Measurements from ENCODE around the gene SLC5A11.
"Not testable (repeated sequence)": the region's sequence is repeated elsewhere in the genome, so short reads cannot be mapped to it uniquely, and the experiment has no call there.

SLC5A11 gene, protein sequence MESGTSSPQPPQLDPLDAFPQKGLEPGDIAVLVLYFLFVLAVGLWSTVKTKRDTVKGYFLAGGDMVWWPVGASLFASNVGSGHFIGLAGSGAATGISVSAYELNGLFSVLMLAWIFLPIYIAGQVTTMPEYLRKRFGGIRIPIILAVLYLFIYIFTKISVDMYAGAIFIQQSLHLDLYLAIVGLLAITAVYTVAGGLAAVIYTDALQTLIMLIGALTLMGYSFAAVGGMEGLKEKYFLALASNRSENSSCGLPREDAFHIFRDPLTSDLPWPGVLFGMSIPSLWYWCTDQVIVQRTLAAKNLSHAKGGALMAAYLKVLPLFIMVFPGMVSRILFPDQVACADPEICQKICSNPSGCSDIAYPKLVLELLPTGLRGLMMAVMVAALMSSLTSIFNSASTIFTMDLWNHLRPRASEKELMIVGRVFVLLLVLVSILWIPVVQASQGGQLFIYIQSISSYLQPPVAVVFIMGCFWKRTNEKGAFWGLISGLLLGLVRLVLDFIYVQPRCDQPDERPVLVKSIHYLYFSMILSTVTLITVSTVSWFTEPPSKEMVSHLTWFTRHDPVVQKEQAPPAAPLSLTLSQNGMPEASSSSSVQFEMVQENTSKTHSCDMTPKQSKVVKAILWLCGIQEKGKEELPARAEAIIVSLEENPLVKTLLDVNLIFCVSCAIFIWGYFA

DNA sequence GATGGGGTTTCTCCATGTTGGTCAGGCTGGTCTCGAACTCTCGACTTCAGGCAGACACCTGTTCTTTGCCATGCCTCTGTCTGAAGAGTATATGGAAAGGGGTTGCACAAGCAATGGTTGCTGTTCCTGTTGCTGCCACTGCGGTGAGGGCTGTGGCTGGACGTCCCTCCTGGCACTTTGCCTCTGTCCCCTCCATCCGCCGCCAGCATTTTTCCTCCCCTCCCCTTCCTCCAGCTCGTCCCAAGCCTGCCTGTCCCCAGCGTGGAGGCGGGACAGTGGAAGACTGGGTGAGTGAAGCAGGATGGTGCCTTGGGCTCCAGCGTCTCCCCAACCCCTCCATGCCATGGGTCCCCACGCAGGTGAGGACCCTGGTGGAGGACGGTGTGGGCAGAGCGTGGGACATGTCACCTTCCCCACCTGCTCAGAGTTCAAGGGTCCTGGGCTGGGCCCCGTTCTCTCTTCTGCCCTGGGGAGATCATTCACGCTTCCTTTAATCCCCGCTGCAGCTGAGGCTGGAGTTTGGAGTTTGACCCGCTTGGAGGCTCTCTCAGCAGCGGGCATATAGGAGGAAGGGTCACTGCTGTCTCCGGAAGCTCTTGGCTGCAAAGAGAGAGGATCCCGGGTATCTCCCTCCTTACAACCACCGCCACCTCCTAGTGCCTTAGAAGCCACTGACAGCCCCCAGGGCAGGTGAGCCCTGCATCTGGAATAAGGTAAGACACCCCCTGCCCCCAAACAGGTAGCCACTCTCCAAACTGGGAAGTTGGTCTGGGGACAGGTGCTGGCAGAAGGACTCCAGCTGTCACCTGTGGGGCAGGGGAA lies at the start of gene SLC5A11:
Gene SLC5A11 (plus strand): TSS at position 238 of the 822 bp plus-strand sequence. CDS start 12,681 bp downstream, outside the sequence.
- no peak for DNase-seq

- DNase-seq, result no peak
These were observed 45.2 kb upstream of the SLC5A11 start for GRCh38 chr16:24800586-24800985.

DNA sequence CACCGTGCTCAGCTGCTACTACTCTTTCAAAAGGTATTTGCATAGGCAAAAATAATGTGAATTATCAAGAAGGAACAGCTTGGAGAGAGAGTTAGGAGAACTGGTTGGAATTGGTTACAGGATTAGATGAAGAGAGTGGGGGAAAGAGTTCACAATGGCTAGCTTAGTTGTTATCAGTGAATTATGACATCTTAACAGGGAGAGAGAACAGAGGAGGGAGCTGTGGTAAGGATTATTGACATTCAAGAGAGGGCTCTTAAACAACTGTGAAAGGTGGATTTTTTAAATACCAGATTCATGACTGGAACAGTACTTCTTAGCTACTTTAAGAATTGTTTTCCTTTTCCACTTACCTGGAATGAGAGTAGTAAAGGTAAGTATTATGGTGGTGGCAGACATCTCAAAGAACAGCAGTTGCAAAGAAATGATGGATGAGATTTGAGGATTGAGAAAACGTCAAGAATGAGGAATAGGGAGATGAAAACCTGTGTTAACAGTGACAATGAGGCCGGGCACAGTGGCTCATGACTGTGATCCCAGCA lies 43.9 kb upstream of the SLC5A11 start:
- DNase-seq, result no peak

GRCh38 chr16:24805484-24805883 lies 40.3 kb upstream of the SLC5A11 start:
- no peak for DNase-seq

DNA sequence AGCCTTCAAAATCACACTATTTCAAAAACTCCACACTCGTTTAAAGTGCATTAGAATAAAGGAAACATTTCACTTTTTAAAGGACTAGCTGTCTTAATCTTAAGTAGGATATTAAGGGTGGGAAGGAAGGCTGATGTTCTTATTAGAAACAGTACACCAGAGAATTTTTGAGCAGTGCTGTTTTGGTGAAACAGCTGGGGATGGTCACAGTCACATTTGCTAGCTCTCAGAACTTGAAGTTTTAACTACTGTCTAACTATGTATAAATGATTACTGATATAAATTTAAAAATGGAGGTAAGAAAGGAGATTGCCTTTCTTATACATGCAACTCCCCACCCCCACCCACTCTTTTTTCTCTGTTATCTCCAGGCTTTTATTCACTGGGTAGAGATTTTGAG lies 38.5 kb upstream of the SLC5A11 start:
- no peak for DNase-seq

DNA sequence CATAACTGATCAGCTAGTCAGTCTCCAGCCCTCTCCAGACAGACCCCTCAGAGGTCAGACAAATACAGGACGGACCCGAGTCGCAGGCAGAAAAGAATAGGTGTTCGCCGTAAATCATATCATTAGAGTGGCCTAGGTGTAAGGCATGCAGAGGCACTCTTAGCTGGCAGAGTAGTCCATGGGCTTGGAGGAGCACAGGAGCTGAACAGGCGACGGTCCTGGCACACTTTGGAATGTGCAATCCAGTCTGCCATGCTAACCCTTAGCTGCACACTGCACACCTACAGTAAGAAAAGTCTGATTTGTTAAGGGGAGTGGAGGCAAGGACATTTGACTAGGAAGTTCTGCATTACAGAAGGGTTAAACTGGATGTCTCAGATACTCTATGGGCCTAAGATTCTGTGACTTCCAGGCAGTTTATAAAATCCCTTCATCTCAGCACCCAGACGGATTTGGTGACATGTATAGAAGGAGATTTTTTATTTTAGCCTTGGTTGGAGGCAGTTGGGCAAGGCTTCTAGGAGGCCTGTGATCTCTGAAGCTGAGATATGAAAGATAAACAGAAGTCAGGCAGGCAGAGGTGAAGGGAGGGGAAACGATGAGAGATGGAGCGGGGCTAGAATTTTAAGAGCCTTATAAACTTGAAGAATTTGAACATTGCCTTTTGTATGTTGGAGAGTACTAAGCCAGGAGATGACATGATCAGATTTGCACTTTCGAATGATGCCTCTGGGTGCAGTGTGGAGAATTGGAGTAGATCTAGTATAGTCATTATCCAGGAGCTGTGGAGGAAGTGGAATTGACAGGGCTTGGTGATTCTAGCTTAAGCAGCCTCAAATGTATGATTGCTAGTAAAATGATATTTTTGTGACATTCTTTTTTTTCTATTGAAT lies 34.6 kb upstream of the SLC5A11 start:
- no peak for DNase-seq

DNA sequence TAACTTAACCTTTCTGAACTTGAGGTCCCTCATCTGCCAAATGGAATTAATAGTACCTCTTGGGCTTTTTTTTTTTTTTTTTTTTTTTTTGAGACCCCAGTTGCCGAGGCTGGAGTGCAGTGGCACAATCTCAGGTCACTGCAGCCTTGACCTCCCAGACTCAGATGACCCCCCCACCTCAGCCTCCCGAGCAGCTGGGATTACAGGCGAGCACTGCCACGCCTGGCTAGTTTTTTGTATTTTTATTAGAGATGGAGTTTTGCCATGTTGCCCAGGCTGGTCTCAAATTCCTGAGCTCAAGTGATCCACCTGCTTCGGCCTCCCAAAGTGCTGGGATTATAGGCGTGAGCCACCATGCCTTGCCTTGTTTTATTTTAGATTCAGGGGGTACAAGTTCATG lies 33.0 kb upstream of the SLC5A11 start:
- not testable (repeated sequence) for DNase-seq

DNA sequence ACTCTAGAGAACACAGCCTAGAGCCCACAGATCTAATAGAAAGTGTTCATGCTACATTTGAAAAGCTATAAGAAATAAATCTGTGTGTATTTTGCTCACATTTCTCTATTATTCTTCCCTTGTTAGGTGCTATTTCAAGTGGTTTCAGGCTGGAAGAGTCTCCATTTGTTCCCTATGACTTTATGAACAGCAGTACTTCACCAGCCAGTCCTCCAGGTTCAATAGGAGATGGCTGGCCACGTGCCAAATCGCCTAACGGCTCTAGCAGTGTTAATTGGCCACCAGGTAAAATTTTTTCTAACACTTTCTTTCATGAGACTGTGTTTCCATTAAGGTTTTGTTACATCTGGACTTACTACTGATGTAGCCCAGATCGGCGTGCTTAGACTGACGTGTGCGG lies 30.7 kb upstream of the SLC5A11 start:
- peak in 2 of 3 experiments; percentile 2 to 42 for DNase-seq

GRCh38 chr16:24816688-24817087 lies 29.1 kb upstream of the SLC5A11 start:
- no peak for DNase-seq

DNA sequence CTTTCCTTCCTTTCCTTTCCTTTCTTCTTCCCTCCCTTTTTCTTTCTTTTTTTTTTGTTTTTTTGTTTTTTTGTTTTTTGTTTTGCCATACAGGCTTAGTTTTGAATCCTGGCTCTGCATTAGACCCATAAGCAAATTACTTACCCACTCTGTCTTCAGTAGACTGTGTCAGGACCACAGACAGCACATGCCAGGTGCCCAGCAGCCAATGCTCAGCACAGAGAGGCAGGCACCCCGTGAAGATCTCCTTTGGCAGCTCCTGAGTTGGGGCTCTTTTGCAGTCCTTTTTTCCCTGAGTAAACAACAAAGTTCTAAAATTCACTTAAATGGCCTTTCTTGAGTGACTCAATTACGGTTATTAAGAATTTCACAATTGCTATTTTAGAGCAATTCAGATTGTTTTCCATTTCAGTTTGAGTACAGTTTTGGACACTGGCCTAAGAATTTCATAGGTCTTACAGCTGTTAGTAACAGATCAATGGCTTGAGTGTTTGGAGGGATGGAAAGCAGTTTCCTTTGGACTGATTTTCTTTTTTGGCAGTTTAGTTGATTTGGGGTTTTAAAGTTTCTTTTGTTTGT lies 26.2 kb upstream of the SLC5A11 start:
- DNase-seq, result no peak

DNA sequence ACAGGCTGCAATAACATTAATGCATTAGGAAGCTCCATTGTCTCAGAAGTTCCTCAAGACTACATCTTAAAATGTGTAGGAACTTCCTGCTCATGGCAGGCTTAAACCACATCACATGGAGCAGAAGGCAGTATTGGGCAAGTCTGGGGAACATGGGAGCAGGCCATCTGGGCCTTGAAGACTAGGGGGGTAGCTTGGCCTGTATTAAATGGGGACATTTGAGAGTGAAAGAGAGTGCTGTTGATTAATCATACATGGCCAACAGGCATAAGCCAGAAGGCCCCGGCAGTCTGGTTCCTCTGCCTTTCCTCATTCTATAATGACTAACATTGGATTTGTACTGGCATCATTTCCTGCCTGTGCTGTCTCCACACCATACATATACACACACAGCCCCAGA lies 25.2 kb upstream of the SLC5A11 start:
- no peak for DNase-seq

DNA sequence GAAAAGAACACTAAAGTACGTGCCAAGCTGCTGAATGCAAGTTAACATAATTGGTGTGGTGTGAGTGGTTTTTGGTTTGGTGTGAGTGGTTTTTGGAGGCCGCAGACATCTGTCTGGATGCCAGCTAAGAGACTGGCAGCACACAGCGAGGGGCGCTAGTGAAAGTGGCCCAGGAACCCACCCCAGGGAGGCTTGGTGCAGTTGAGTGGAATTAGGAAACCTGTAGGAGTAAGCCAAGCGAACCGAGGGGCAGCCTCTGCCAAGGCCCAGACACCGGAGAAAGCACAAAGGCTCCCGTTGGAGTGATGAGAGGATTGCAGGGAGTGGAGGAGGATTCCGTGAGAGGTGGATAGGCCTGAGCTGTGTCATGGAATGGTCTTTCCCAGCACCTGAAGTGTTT lies 24.6 kb upstream of the SLC5A11 start:
- no peak for DNase-seq

DNA sequence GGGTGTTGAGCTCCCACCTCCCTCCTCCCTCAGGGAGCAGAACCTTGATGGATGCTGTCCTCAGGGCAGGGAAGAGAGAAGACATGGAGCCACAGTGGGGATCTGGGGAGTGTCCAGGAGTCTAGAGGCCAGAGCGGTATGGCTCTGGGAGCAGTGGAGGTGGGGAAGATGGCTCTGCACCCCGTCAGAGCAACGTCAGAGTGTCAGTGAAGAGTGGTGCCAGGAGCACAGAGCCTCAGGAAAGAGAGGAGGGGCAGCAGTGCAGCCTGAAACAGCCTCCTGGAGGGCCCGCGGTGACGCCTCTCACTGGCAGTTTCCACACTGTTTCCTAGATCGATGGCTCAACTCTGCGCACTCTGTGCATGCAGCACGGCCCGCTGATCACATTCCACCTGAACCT lies 23.2 kb upstream of the SLC5A11 start:
- no peak for DNase-seq

DNA sequence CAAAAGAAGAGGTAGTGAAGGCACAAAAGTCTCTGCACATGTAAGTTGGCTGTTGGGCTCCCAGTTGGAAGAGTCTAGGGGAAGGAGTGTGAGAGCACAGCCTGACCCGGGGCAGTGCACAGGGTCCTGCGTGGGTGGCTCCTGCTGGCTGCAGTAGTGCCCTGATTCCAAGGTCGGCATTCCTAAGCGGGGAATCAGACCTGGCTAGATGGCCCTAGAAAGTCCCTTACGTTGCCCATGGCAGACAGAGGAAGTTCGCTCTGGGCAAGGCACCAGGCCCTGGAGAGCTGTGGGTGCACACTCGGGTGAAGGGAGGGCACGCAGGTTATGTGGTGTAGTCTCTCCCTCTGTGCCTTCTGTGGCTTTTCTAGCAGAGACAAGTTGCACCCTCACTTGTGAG lies 22.8 kb upstream of the SLC5A11 start:
- no peak for DNase-seq

DNA sequence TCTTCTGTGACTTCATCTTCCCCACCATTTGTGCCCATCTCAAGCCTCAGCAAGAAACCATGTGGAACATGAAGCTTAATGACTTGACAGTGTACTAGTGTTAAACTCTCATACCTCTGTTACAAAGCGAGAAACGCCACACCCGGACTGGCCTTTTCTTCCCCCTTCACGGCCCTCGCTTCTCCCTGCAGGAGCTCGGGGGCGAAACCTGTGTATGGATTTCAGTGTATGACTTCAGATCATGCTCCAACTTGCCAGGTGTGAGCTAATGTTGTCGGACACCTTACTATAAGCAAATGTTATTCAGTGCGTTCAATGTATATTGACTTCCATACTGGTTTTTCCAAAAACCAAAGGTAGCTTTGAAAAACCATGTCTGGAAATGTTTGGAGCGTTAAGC lies 20.1 kb upstream of the SLC5A11 start:
- peak in 1 of 3 experiments; percentile 3 for DNase-seq

- DNase-seq, result no peak
These were observed 19.6 kb upstream of the SLC5A11 start for GRCh38 chr16:24826096-24826690.

- DNase-seq, result no peak
These were observed 18.8 kb upstream of the SLC5A11 start for GRCh38 chr16:24826817-24827566.

DNA sequence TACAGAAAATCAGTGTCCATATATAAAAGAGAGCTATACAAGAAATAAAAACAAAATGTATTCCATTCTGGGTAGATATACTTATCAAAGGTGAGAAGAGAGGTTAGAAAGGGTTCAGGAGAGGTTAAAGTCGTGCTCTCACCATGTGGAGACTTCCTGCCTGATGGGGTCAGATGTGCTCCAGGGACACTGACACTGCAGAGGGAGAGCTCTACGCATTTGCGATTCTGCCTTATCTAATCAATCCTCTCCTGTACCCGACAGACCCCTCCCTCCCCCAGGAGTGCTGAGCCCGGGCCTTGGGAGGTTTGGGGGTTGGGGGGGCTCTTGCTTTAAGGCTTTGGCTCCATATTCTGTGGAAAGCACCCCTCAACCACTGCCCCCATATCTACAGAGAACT lies 16.6 kb upstream of the SLC5A11 start:
- no peak for DNase-seq

DNA sequence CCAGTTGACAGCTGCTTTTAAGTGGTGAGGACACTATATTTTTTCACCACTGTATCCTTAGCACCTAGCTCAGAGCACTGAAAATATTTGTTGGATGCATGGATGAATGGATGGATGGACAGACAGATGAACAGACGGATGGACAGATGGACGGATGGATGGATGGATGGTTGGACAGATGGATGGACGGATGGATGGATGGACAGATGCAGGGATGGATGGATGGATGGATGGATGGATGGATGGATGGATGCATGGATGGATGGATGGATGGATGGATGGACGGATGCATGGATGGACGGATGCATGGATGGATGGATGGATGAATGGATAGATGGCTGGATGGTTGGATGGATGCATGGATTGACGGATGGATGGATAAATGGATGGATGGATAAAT lies 12.4 kb upstream of the SLC5A11 start:
- no peak for DNase-seq

All from NCI-H1417 (cell line).